GM23338 (cell line): ENCODE data around the gene SAAL1. TPM values are rescaled to one million over a fixed set of nuclear protein-coding genes. Genes with fewer than 3 reads are reported as not detected.
A peak's percentile ranks its signal among the peaks of the same experiment; 100 is the strongest.

Experiments
- ATAC-seq: fragments of 200-7000 bp; cut with Tn5 transposase; 3 replicates; pipeline ENCODE4 v1.9.1; 2020
- DNase-seq: peaks from one replicate; pipeline ENCODE4 v3.0.0-alpha.2; 2015; ENCODE audit warnings: low spot score
- H2AFZ ChIP-seq: fragments of 200-600 bp; sonication (generic); 2 replicates; pipeline ENCODE4 v1.8.0; 2016; ENCODE audit warnings: antibody characterized with exemption, mild to moderate bottlenecking, moderate library complexity
- H3F3A ChIP-seq: fragments of 200-600 bp; sonication (generic); replicated peaks from 2 replicates; pipeline ENCODE4 v1.8.0; 2017; ENCODE audit warnings: antibody characterized with exemption, mixed run types, low read depth
- H3K27ac ChIP-seq: fragments of 200-600 bp; sonication (generic); 2 replicates; pipeline ENCODE4 v1.6.1; 2016; ENCODE audit warnings: low read depth
- H3K27me3 ChIP-seq: fragments of 200-600 bp; sonication (generic); 2 replicates; pipeline ENCODE4 v1.8.0; 2016; ENCODE audit warnings: mild to moderate bottlenecking, mixed run types, moderate library complexity; ENCODE audit not compliant: insufficient read depth
- H3K36me3 ChIP-seq: fragments of 200-600 bp; sonication (generic); 2 replicates; pipeline ENCODE4 v1.8.0; 2016; ENCODE audit warnings: mild to moderate bottlenecking; ENCODE audit not compliant: insufficient read depth
- H3K4me1 ChIP-seq: fragments of 200-600 bp; sonication (generic); 2 replicates; pipeline ENCODE4 v1.8.0; 2016; ENCODE audit warnings: mild to moderate bottlenecking, moderate library complexity; ENCODE audit not compliant: insufficient read depth
- H3K4me2 ChIP-seq: fragments of 200-600 bp; sonication (generic); 2 replicates; pipeline ENCODE4 v1.7.1; 2017; ENCODE audit warnings: mixed run types
- H3K4me3 ChIP-seq: fragments of 200-600 bp; sonication (generic); 2 replicates; pipeline ENCODE4 v1.6.1; 2016; ENCODE audit warnings: mixed run types
- H3K79me2 ChIP-seq: fragments of 200-600 bp; sonication (generic); replicated peaks from 2 replicates; pipeline ENCODE4 v1.8.0; 2017; ENCODE audit warnings: mild to moderate bottlenecking; ENCODE audit not compliant: insufficient read depth
- H3K9me2 ChIP-seq: fragments of 200-600 bp; sonication (generic); 2 replicates; pipeline ENCODE4 v1.8.0; 2017; ENCODE audit not compliant: insufficient read depth
- H4K20me1 ChIP-seq: fragments of 200-600 bp; sonication (generic); replicated peaks from 2 replicates; pipeline ENCODE4 v1.8.0; 2017; ENCODE audit warnings: mild to moderate bottlenecking; ENCODE audit not compliant: insufficient read depth
- H3K27ac Mint-ChIP-seq: 2 replicates; pipeline ENCODE4 v1.8.0; 2020; ENCODE audit warnings: inconsistent platforms, mild to moderate bottlenecking, moderate library complexity, mixed read lengths
- H3K27me3 Mint-ChIP-seq: 3 replicates; pipeline ENCODE4 v1.8.0; 2022; ENCODE audit warnings: low read depth, mild to moderate bottlenecking, moderate library complexity, mixed read lengths, inconsistent platforms; ENCODE audit not compliant: insufficient read depth, poor library complexity
- H3K36me3 Mint-ChIP-seq: 3 replicates; pipeline ENCODE4 v1.8.0; 2021; ENCODE audit warnings: low read depth, mild to moderate bottlenecking, inconsistent platforms, moderate library complexity, mixed read lengths
- H3K4me1 Mint-ChIP-seq: 3 replicates; pipeline ENCODE4 v1.8.0; 2020; ENCODE audit warnings: mild to moderate bottlenecking, inconsistent platforms, mixed read lengths
- H3K4me3 Mint-ChIP-seq: 3 replicates; pipeline ENCODE4 v1.8.0; 2021; ENCODE audit warnings: moderate library complexity, mild to moderate bottlenecking, inconsistent platforms, mixed read lengths
- H3K9me3 Mint-ChIP-seq: 3 replicates; pipeline ENCODE4 v1.8.0; 2020; ENCODE audit warnings: moderate library complexity, mild to moderate bottlenecking, inconsistent platforms, mixed read lengths
- EZH2 ChIP-seq: fragments of 200-600 bp; sonication (generic); IDR thresholded peaks from one replicate; pipeline ENCODE4 v1.8.0; 2017; ENCODE audit warnings: antibody characterized with exemption, mild to moderate bottlenecking, low read depth; ENCODE audit not compliant: unreplicated experiment
- POLR2AphosphoS5 ChIP-seq: IDR thresholded peaks from 2 replicates; pipeline ENCODE4 v1.6.1; 2016; ENCODE audit warnings: antibody characterized with exemption, low read depth
- REST ChIP-seq: IDR thresholded peaks from one replicate; pipeline ENCODE4 v1.6.1; 2018; ENCODE audit warnings: antibody characterized with exemption; ENCODE audit not compliant: unreplicated experiment
- ZNF331 ChIP-seq: fragments of 250-450 bp; sonication (Bioruptor Pico); IDR thresholded peaks from 2 replicates; pipeline ENCODE4 v1.5.0; 2020; ENCODE audit warnings: low read depth, mild to moderate bottlenecking, moderate library complexity
- polyA plus RNA-seq: library from polyadenylated mRNA; unstranded; fragments of >200 nt; fragmentation: Nextera tagmentation; extraction: Ambion mirVana; gene quantifications from 2 replicates; pipeline ENCODE4 v1.2.1, GENCODE V29; 2016
- total RNA-seq: library from RNA; depleted of rRNA; stranded (reverse); fragments of >200 nt; shearing (Covaris generic); gene quantifications from 2 replicates; pipeline ENCODE4 v1.2.3, GENCODE V29; 2014
- TF ChIP-seq, protein P1 (sequence below): fragments of 250-450 bp; sonication (Bioruptor Pico); IDR thresholded peaks from 2 replicates; pipeline ENCODE4 v1.5.0; 2020; ENCODE audit warnings: mild to moderate bottlenecking, moderate library complexity
- TF ChIP-seq, protein P2 (sequence below): IDR thresholded peaks from 2 replicates; pipeline ENCODE4 v1.6.1; 2016; ENCODE audit warnings: antibody characterized with exemption

SAAL1 gene
- total and polyA plus RNA-seq, 2 experiments from 2014 or later: 45.9 to 61.0 TPM

GRCh38 chr11:18108254-18108653, 2.4 kb upstream of the SAAL1 start (continued):
- TF ChIP-seq, protein P1, sequence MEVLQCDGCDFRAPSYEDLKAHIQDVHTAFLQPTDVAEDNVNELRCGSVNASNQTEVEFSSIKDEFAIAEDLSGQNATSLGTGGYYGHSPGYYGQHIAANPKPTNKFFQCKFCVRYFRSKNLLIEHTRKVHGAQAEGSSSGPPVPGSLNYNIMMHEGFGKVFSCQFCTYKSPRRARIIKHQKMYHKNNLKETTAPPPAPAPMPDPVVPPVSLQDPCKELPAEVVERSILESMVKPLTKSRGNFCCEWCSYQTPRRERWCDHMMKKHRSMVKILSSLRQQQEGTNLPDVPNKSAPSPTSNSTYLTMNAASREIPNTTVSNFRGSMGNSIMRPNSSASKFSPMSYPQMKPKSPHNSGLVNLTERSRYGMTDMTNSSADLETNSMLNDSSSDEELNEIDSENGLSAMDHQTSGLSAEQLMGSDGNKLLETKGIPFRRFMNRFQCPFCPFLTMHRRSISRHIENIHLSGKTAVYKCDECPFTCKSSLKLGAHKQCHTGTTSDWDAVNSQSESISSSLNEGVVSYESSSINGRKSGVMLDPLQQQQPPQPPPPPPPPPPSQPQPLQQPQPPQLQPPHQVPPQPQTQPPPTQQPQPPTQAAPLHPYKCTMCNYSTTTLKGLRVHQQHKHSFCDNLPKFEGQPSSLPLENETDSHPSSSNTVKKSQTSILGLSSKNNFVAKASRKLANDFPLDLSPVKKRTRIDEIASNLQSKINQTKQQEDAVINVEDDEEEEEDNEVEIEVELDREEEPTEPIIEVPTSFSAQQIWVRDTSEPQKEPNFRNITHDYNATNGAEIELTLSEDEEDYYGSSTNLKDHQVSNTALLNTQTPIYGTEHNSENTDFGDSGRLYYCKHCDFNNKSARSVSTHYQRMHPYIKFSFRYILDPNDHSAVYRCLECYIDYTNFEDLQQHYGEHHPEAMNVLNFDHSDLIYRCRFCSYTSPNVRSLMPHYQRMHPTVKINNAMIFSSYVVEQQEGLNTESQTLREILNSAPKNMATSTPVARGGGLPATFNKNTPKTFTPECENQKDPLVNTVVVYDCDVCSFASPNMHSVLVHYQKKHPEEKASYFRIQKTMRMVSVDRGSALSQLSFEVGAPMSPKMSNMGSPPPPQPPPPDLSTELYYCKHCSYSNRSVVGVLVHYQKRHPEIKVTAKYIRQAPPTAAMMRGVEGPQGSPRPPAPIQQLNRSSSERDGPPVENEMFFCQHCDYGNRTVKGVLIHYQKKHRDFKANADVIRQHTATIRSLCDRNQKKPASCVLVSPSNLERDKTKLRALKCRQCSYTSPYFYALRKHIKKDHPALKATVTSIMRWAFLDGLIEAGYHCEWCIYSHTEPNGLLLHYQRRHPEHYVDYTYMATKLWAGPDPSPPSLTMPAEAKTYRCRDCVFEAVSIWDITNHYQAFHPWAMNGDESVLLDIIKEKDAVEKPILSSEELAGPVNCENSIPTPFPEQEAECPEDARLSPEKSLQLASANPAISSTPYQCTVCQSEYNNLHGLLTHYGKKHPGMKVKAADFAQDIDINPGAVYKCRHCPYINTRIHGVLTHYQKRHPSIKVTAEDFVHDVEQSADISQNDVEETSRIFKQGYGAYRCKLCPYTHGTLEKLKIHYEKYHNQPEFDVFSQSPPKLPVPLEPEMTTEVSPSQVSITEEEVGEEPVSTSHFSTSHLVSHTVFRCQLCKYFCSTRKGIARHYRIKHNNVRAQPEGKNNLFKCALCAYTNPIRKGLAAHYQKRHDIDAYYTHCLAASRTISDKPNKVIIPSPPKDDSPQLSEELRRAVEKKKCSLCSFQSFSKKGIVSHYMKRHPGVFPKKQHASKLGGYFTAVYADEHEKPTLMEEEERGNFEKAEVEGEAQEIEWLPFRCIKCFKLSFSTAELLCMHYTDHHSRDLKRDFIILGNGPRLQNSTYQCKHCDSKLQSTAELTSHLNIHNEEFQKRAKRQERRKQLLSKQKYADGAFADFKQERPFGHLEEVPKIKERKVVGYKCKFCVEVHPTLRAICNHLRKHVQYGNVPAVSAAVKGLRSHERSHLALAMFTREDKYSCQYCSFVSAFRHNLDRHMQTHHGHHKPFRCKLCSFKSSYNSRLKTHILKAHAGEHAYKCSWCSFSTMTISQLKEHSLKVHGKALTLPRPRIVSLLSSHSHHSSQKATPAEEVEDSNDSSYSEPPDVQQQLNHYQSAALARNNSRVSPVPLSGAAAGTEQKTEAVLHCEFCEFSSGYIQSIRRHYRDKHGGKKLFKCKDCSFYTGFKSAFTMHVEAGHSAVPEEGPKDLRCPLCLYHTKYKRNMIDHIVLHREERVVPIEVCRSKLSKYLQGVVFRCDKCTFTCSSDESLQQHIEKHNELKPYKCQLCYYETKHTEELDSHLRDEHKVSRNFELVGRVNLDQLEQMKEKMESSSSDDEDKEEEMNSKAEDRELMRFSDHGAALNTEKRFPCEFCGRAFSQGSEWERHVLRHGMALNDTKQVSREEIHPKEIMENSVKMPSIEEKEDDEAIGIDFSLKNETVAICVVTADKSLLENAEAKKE (CRISPR knock-in tag): no peak
- no peak for TF ChIP-seq POLR2AphosphoS5
- TF ChIP-seq REST: no peak

GRCh38 chr11:18106688-18107087, 806 bp upstream of the SAAL1 start:
- peaks cover 3% of the 10 kb centered on the region for H3K27me3 Mint-ChIP-seq
- H3K27me3 ChIP-seq: no peaks in the 10 kb centered on the region
- no peaks in the 10 kb centered on the region for H3K9me3 Mint-ChIP-seq
- H3K27ac Mint-ChIP-seq: no peak overlapping the region
- peaks cover 8% of the 10 kb centered on the region; the same call in 1 of the 2 replicates for H4K20me1 ChIP-seq
- TF ChIP-seq, protein P2, sequence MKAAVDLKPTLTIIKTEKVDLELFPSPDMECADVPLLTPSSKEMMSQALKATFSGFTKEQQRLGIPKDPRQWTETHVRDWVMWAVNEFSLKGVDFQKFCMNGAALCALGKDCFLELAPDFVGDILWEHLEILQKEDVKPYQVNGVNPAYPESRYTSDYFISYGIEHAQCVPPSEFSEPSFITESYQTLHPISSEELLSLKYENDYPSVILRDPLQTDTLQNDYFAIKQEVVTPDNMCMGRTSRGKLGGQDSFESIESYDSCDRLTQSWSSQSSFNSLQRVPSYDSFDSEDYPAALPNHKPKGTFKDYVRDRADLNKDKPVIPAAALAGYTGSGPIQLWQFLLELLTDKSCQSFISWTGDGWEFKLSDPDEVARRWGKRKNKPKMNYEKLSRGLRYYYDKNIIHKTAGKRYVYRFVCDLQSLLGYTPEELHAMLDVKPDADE: no peak
- TF ChIP-seq EZH2 (no peak), ZNF331 (CRISPR knock-in tag) (no peak)
- H3K9me2 ChIP-seq: no peaks in the 10 kb centered on the region
- H3K4me2 ChIP-seq: no peak overlapping the region
- H3K79me2 ChIP-seq: peaks cover 40% of the 10 kb centered on the region
- H3K27ac ChIP-seq: no peak overlapping the region
- peaks cover 6% of the 10 kb centered on the region for H3K4me1 Mint-ChIP-seq
- DNase-seq (no peak), ATAC-seq (no peak)
- no peak overlapping the region; the same call in 1 of the 2 replicates for H2AFZ ChIP-seq
- no peaks in the 10 kb centered on the region for H3F3A ChIP-seq
- H3K4me3 ChIP-seq: no peak overlapping the region
- peaks cover 4% of the 10 kb centered on the region; the same call in 1 of the 2 replicates for H3K4me1 ChIP-seq
- peaks cover 7% of the 10 kb centered on the region; the same call in 1 of the 2 replicates for H3K36me3 ChIP-seq
- peaks cover 17% of the 10 kb centered on the region for H3K36me3 Mint-ChIP-seq
- H3K4me3 Mint-ChIP-seq: peak overlapping the region; percentile 97; the same call in 1 of the 3 replicates
